Glutamatergic neuron (in vitro differentiated cells): Measurements from ENCODE around the gene MYO1D. TPM values are rescaled to one million over a fixed set of nuclear protein-coding genes. Genes with fewer than 3 reads are reported as not detected.

Experiments used
- DNase-seq: peaks from one replicate; pipeline ENCODE4 v3.0.0; 2022
- H3K27ac Mint-ChIP-seq: one replicate; pipeline ENCODE4 v1.8.0; 2020; ENCODE audit warnings: mild to moderate bottlenecking, mixed read lengths, inconsistent platforms; ENCODE audit not compliant: unreplicated experiment
- H3K27me3 Mint-ChIP-seq: one replicate; pipeline ENCODE4 v1.8.0; 2020; ENCODE audit warnings: mild to moderate bottlenecking, moderate library complexity, mixed read lengths, inconsistent platforms; ENCODE audit not compliant: unreplicated experiment
- H3K36me3 Mint-ChIP-seq: one replicate; pipeline ENCODE4 v1.8.0; 2020; ENCODE audit warnings: mild to moderate bottlenecking, mixed read lengths, inconsistent platforms; ENCODE audit not compliant: unreplicated experiment
- H3K4me1 Mint-ChIP-seq: one replicate; pipeline ENCODE4 v1.8.0; 2020; ENCODE audit warnings: mild to moderate bottlenecking, low read depth, mixed read lengths, inconsistent platforms; ENCODE audit not compliant: unreplicated experiment
- H3K4me3 Mint-ChIP-seq: one replicate; pipeline ENCODE4 v1.8.0; 2020; ENCODE audit warnings: mild to moderate bottlenecking, mixed read lengths, inconsistent platforms; ENCODE audit not compliant: unreplicated experiment
- H3K9me3 Mint-ChIP-seq: one replicate; pipeline ENCODE4 v1.8.0; 2020; ENCODE audit warnings: mild to moderate bottlenecking, moderate library complexity, mixed read lengths, inconsistent platforms; ENCODE audit not compliant: unreplicated experiment
- CTCF ChIP-seq: fragments of 200-600 bp; sonication (generic); IDR thresholded peaks from one replicate; pipeline ENCODE4 v1.5.0; 2021; ENCODE audit not compliant: partially characterized antibody, unreplicated experiment
- total RNA-seq: library from RNA; stranded (reverse); fragmentation: NEBNext Ultra II Directional; extraction: Animal tissue kit (Norgen Biotek cat#: 25700); gene quantifications from one replicate; pipeline ENCODE4 v1.2.1, GENCODE V29; 2021; ENCODE audit not compliant: unreplicated experiment

MYO1D gene
- total RNA-seq, 1 donor from 2014 or later, result 5.3 TPM

GRCh38 chr17:32806646-32807045, 70.3 kb downstream of the MYO1D start:
- Mint-ChIP-seq H3K27ac (no peak overlapping the region), H3K27me3 (no peaks in the 10 kb centered on the region), H3K9me3 (no peaks in the 10 kb centered on the region), H3K4me1 (no peaks in the 10 kb centered on the region), H3K4me3 (no peak overlapping the region), H3K36me3 (no peaks in the 10 kb centered on the region)
- no peak for TF ChIP-seq CTCF
- no peak for DNase-seq

GRCh38 chr17:32805029-32805976, 71.6 kb downstream of the MYO1D start:
- Mint-ChIP-seq H3K36me3 (no peaks in the 10 kb centered on the region), H3K4me3 (no peak overlapping the region), H3K27ac (no peak overlapping the region), H3K27me3 (no peaks in the 10 kb centered on the region), H3K9me3 (no peaks in the 10 kb centered on the region), H3K4me1 (no peaks in the 10 kb centered on the region)
- no peak for TF ChIP-seq CTCF
- DNase-seq, result no peak

GRCh38 chr17:32803544-32803943, 73.4 kb downstream of the MYO1D start:
- H3K36me3 Mint-ChIP-seq, result no peaks in the 10 kb centered on the region
- H3K4me3 Mint-ChIP-seq, result no peak overlapping the region

GRCh38 chr17:32802306-32802705, 74.6 kb downstream of the MYO1D start:
- Mint-ChIP-seq H3K27me3 (no peaks in the 10 kb centered on the region), H3K4me3 (no peak overlapping the region), H3K27ac (no peak overlapping the region), H3K36me3 (no peaks in the 10 kb centered on the region), H3K4me1 (no peaks in the 10 kb centered on the region), H3K9me3 (no peaks in the 10 kb centered on the region)
- no peak for TF ChIP-seq CTCF
- no peak for DNase-seq

More at GRCh38 chr17:32803544-32803943, 73.4 kb downstream of the MYO1D start:
- no peaks in the 10 kb centered on the region for H3K4me1 Mint-ChIP-seq
- no peak for DNase-seq
- no peaks in the 10 kb centered on the region for H3K9me3 Mint-ChIP-seq
- no peak overlapping the region for H3K27ac Mint-ChIP-seq
- no peaks in the 10 kb centered on the region for H3K27me3 Mint-ChIP-seq
- TF ChIP-seq CTCF, result no peak

- no peaks in the 10 kb centered on the region for H3K27me3 Mint-ChIP-seq
- H3K36me3 Mint-ChIP-seq, result no peaks in the 10 kb centered on the region
- no peak for DNase-seq
- no peak overlapping the region for H3K27ac Mint-ChIP-seq
- no peak overlapping the region for H3K4me3 Mint-ChIP-seq
- TF ChIP-seq CTCF, result no peak
- H3K9me3 Mint-ChIP-seq, result no peaks in the 10 kb centered on the region
- H3K4me1 Mint-ChIP-seq, result no peaks in the 10 kb centered on the region
These were observed 75.3 kb downstream of the MYO1D start for GRCh38 chr17:32801641-32802040.
